Cardiac septum (tissue), 1 donor: ENCODE results near the gene ERN1. TPM values are rescaled to one million over a fixed set of nuclear protein-coding genes. Genes with fewer than 3 reads are reported as not detected.

Experiments used
- total RNA-seq: library from RNA; stranded (reverse); fragmentation: NEBNext Ultra II Directional; extraction: Animal tissue kit (Norgen Biotek cat#: 25700); gene quantifications from one replicate; pipeline ENCODE4 v1.2.1, GENCODE V29; 2021
- donor health status: DM: no; HTN: no; CAD: no.

The ERN1 gene
- total RNA-seq, 1 donor from 2014 or later, result 6.9 TPM

Other genes with a start within 250 kb of the ERN1 start
- not detected for gene GH2, start 248.2 kb downstream of the ERN1 start, total RNA-seq
- gene CSH1, start 233.6 kb downstream of the ERN1 start, total RNA-seq, result not detected
- gene CSHL1, start 218.9 kb downstream of the ERN1 start, total RNA-seq, result not detected
- gene GH1, start 211.3 kb downstream of the ERN1 start, total RNA-seq, result not detected
- gene CD79B, start 197.8 kb downstream of the ERN1 start, total RNA-seq, result 2.7 TPM
- 0.22 TPM for gene SCN4A, start 157.2 kb downstream of the ERN1 start, total RNA-seq
- 0.51 TPM for gene PRR29, start 131.8 kb downstream of the ERN1 start, total RNA-seq
- gene ICAM2, start 109.5 kb downstream of the ERN1 start, total RNA-seq, result 22.0 TPM
- 48.8 TPM for gene TEX2, start 133.1 kb upstream of the ERN1 start, total RNA-seq